Nephron (organoid): ENCODE data around the gene DDR2.
A peak's percentile ranks its signal among the peaks of the same experiment; 100 is the strongest.

Source experiments
- H3K27ac Mint-ChIP-seq, 3 experiments: 2 replicates each; pipeline ENCODE4 v1.8.0; 2020; ENCODE audit warnings: mixed read lengths in 3 of 3, mild to moderate bottlenecking in 2 of 3, moderate library complexity in 1 of 3
- H3K27me3 Mint-ChIP-seq: 2 replicates; pipeline ENCODE4 v1.8.0; 2021; ENCODE audit warnings: low read depth, mild to moderate bottlenecking, moderate library complexity, mixed read lengths
- H3K36me3 Mint-ChIP-seq: 2 replicates; pipeline ENCODE4 v1.8.0; 2020; ENCODE audit warnings: low read depth, mixed read lengths
- H3K4me1 Mint-ChIP-seq: 2 replicates; pipeline ENCODE4 v1.8.0; 2020; ENCODE audit warnings: mixed read lengths
- H3K4me3 Mint-ChIP-seq, 3 experiments: 2 replicates each; pipeline ENCODE4 v1.8.0; 2020; ENCODE audit warnings: mild to moderate bottlenecking in 3 of 3, mixed read lengths in 3 of 3, moderate library complexity in 2 of 3
- H3K9me3 Mint-ChIP-seq: 2 replicates; pipeline ENCODE4 v1.8.0; 2020; ENCODE audit warnings: mixed read lengths
- TF ChIP-seq, protein P1 (sequence below), 3 experiments: fragments of 200-600 bp; sonication (generic); IDR thresholded peaks; one replicate each; pipeline ENCODE4 v1.5.0; 2021; ENCODE audit warnings: antibody characterized with exemption in 3 of 3; ENCODE audit not compliant: unreplicated experiment in 3 of 3

DDR2 gene

DNA sequence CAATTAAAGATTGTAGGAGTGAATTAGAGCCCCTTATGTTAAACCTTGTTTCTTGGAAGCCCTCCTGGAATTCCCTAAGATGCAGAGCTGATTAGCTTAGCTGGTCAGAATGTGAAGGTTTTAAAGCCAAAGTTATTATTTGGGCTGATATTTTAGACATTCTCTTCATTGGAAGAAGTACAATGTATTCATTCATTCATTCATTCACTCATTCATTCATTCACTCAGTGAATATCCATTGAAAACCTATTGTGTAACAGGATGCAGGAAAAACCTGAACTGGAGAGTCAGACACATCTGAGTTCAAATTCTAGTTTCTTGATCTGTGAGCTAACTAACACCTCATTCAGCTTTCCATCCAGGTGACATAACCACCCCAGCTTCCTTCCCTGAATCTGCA, 29.7 kb downstream of the DDR2 start:
- H3K4me1 Mint-ChIP-seq = peaks cover 29% of the 10 kb centered on the region
- TF ChIP-seq, protein P1, sequence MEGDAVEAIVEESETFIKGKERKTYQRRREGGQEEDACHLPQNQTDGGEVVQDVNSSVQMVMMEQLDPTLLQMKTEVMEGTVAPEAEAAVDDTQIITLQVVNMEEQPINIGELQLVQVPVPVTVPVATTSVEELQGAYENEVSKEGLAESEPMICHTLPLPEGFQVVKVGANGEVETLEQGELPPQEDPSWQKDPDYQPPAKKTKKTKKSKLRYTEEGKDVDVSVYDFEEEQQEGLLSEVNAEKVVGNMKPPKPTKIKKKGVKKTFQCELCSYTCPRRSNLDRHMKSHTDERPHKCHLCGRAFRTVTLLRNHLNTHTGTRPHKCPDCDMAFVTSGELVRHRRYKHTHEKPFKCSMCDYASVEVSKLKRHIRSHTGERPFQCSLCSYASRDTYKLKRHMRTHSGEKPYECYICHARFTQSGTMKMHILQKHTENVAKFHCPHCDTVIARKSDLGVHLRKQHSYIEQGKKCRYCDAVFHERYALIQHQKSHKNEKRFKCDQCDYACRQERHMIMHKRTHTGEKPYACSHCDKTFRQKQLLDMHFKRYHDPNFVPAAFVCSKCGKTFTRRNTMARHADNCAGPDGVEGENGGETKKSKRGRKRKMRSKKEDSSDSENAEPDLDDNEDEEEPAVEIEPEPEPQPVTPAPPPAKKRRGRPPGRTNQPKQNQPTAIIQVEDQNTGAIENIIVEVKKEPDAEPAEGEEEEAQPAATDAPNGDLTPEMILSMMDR (IDR thresholded peaks at IDR 0.05; ENCODE audit: unreplicated experiment in 3 of 3) = no peak
- H3K4me3 Mint-ChIP-seq = no peak overlapping the region
- H3K27me3 Mint-ChIP-seq = no peaks in the 10 kb centered on the region
- H3K36me3 Mint-ChIP-seq = peaks cover 27% of the 10 kb centered on the region
- H3K27ac Mint-ChIP-seq = no peak overlapping the region
- no peaks in the 10 kb centered on the region for H3K9me3 Mint-ChIP-seq

DNA sequence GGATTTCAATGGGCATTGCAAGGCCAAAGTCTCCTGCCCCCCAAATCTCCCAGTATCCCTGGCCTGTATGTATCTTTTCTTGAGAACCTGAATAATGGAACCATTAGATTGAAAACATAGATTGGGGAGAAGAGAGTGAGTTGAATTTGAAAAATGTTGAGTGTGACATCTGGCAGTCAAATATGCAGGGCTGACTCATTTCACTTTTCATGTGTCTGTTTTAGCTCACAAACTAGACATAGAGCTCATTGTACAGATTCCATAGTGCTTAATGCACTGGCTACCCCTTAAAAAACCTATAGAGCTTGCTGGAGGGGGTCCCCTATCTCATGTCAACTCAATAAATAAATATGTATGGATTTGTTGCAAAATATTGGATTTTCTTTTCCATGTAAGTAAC, 30.8 kb downstream of the DDR2 start:
- no peak overlapping the region for H3K4me3 Mint-ChIP-seq
- H3K9me3 Mint-ChIP-seq = no peaks in the 10 kb centered on the region
- peaks cover 27% of the 10 kb centered on the region for H3K4me1 Mint-ChIP-seq
- no peak overlapping the region for H3K27ac Mint-ChIP-seq
- no peaks in the 10 kb centered on the region for H3K27me3 Mint-ChIP-seq
- peaks cover 20% of the 10 kb centered on the region for H3K36me3 Mint-ChIP-seq
- TF ChIP-seq, protein P1 (IDR thresholded peaks at IDR 0.05; ENCODE audit: unreplicated experiment in 3 of 3) = no peak

DNA sequence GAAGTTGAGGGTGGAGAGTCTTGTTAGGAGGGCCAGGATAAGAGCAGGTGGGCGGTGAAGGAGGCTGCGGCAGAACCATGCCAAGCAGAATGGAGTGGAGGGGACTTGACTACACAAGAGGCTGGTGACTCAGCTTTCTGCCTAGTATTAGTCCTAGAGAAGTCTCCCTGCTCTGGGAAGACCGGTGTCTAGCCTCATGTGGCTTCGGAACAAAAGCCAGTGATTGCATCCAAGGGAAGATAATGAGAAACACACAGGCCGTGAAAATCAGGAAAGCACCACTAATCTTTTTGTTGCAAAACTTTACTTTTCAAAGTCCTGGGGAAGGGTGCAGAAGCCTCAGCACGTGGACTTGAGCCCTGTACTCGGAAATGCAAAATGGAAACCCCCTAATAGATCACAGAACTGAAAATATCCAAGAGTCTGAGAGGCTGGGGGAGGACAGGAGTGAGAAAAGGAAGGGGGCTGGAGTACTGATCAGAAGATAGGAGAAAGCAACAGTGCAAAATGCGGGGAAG, 31.4 kb downstream of the DDR2 start:
- no peak overlapping the region for H3K4me3 Mint-ChIP-seq
- no peak overlapping the region for H3K27ac Mint-ChIP-seq
- peaks cover 27% of the 10 kb centered on the region for H3K4me1 Mint-ChIP-seq
- TF ChIP-seq, protein P1 (IDR thresholded peaks at IDR 0.05; ENCODE audit: unreplicated experiment in 3 of 3) = no peak
- peaks cover 14% of the 10 kb centered on the region for H3K36me3 Mint-ChIP-seq
- H3K27me3 Mint-ChIP-seq = no peaks in the 10 kb centered on the region
- no peaks in the 10 kb centered on the region for H3K9me3 Mint-ChIP-seq

DNA sequence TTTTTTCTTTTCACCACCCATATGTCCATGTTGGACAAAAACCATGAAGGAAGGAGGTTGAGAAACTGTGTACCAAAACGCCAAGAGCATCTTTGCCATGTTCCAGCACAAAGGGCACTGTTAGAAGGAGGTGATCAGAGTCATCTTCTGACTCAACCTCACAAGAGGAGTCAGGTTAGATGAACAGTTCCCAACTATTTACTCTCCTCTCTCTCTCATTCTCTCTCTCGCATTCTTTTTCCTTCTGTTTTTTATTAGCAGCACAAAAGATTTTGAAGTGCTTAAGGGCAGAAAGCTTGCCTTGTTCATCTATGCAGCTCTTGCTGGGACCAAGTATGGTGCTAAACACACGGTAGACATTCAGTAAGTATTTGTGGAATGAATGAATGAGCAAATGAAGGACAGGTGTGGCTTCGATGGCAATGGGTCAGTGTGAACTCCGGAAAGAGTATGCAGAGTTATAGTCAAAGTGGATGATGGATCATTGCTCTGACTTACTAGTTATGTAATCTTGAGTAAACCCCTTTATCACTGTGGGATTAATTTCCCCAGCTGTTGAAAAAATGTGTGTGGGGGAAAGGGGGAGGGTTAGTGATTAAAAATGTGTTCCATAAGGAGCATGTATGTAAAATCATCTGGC, 33.9 kb downstream of the DDR2 start:
- Mint-ChIP-seq H3K27me3 (no peaks in the 10 kb centered on the region), H3K36me3 (no peaks in the 10 kb centered on the region), H3K27ac (peak overlapping the region in 1 of 3 experiments; percentile 35), H3K4me1 (peaks cover 27% of the 10 kb centered on the region), H3K9me3 (no peaks in the 10 kb centered on the region), H3K4me3 (no peak overlapping the region)
- TF ChIP-seq, protein P1 (IDR thresholded peaks at IDR 0.05; ENCODE audit: unreplicated experiment in 3 of 3) = no peak

DNA sequence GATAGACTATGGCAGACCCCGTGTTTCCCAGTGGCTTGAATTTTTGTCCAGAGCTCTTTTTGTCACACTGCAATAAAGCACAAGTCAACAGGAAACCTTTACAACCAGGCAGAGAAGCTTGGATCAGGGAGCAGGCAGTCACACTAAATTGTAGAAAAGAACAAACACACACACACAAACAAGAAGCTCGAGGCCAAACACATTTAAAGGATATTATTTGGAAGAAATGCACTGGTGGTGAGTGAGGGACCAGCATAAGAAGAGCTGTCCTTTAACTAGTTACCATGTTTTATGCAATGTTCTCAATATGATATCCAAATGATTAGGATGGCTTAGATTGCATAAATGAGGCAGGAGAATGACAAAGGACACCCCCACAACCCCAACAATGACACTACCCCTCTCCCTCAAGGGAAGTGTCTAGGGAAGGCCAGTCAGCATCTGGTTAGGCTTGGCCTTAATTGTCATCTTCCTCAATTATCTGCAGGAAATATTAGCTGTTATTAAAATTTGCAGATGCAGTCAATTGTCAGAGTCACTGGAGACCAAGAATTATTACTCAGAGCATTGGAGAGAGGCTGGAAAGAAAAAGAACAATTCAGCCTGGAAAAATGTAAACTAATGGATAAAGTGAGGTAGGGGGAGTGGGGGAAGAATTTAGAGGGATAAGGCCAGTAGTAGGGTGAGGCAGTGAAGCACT, 35.3 kb downstream of the DDR2 start:
- Mint-ChIP-seq H3K4me3 (no peak overlapping the region), H3K4me1 (peaks cover 29% of the 10 kb centered on the region), H3K9me3 (no peaks in the 10 kb centered on the region), H3K27ac (no peak overlapping the region), H3K36me3 (no peaks in the 10 kb centered on the region), H3K27me3 (no peaks in the 10 kb centered on the region)
- TF ChIP-seq, protein P1 (IDR thresholded peaks at IDR 0.05; ENCODE audit: unreplicated experiment in 3 of 3) = no peak
